HCT116 (cell line): ENCODE data around the gene SIAE. TPM values are rescaled to one million over a fixed set of nuclear protein-coding genes. Genes with fewer than 3 reads are reported as not detected.
A peak's percentile ranks its signal among the peaks of the same experiment; 100 is the strongest.

Experiments used
- ATAC-seq: fragments of 200-7000 bp; cut with Tn5 transposase; 2 replicates; pipeline ENCODE4 v1.9.1; 2020; ENCODE audit warnings: mild to moderate bottlenecking, moderate library complexity
- BruUV-seq: library from RNA; stranded (reverse); fragments of 400-500 nt; replicated peaks from 2 replicates; lab custom pipeline; 2021; lab: Mats Ljungman, UMichigan
- CTCF ChIA-PET: fragments of 300-600 bp; sonication (Branson Sonifier 250); formaldehyde crosslinking; loops from one replicate; lab custom pipeline; 2021; ENCODE audit warnings: antibody characterized with exemption; lab: Charles Lee
- POLR2A ChIA-PET: fragments of 300-600, 350-600 bp; sonication (Branson Sonifier 250); formaldehyde crosslinking; loops from one replicate; lab custom pipeline; 2021; ENCODE audit warnings: antibody characterized with exemption; lab: Charles Lee
- RAD21 ChIA-PET, 2 experiments: fragments of 300-600 bp; sonication (Branson Sonifier 250); formaldehyde crosslinking; loops; one replicate each; lab custom pipeline; 2023; ENCODE audit warnings: low total read pairs in 2 of 2; ENCODE audit not compliant: uncharacterized antibody in 2 of 2, unreplicated experiment in 2 of 2, low non-redundant PET in 1 of 2; lab: Charles Lee
- DNase-seq: peaks from one replicate; pipeline ENCODE4 v3.0.0-alpha.2; 2010; ENCODE audit warnings: low read depth, low spot score
- H2AFZ ChIP-seq: fragments of 200-600 bp; shearing (Covaris generic), sonication (generic); 2 replicates; pipeline ENCODE4 v1.6.1; 2017; ENCODE audit warnings: low read depth, mixed run types, mixed read lengths, antibody characterized with exemption, low read length; ENCODE audit not compliant: poor library complexity, severe bottlenecking
- H3K27ac ChIP-seq: 2 replicates; pipeline ENCODE4 v1.5.1; 2012; ENCODE audit warnings: low read depth, low read length
- H3K27me3 ChIP-seq: fragments of 200-600 bp; sonication (generic); 2 replicates; pipeline ENCODE4 v1.6.1; 2016; ENCODE audit warnings: mixed run types, low read length, mixed read lengths; ENCODE audit not compliant: insufficient read depth
- H3K36me3 ChIP-seq, 2 experiments: fragments of 200-500 bp in 1 of 2; fragments of 200-600 bp in 1 of 2; sonication (Bioruptor generic) in 1 of 2; sonication (generic) in 1 of 2; 2 replicates each; pipeline versions ENCODE4 v1.5.1 to v1.6.1; 2014 to 2016; ENCODE audit warnings: low read length in 2 of 2, inconsistent platforms in 1 of 2, mixed read lengths in 1 of 2, mixed run types in 1 of 2; ENCODE audit not compliant: insufficient read depth in 2 of 2, control insufficient read depth in 1 of 2
- H3K4me1 ChIP-seq, 2 experiments: fragments of 200-600 bp in 1 of 2; sonication (generic) in 1 of 2; 2 replicates each; pipeline versions ENCODE4 v1.5.1 to v1.6.1; 2012 to 2017; ENCODE audit warnings: low read length in 2 of 2, inconsistent platforms in 1 of 2, mild to moderate bottlenecking in 1 of 2, mixed read lengths in 1 of 2, mixed run types in 1 of 2, moderate library complexity in 1 of 2; ENCODE audit not compliant: insufficient read depth in 2 of 2, control insufficient read depth in 1 of 2
- H3K4me2 ChIP-seq: fragments of 200-600 bp; sonication (generic); 2 replicates; pipeline ENCODE4 v1.6.1; 2017; ENCODE audit warnings: mixed run types, low read length, mixed read lengths
- H3K4me3 ChIP-seq, 2 experiments: fragments of 200-600 bp in 1 of 2; sonication (generic) in 1 of 2; replicated peaks in 1 of 2; 2 replicates each; pipeline ENCODE4 v1.5.1; 2011 to 2016; ENCODE audit warnings: low read length in 2 of 2, control low read depth in 1 of 2, low read depth in 1 of 2, mild to moderate bottlenecking in 1 of 2, mixed read lengths in 1 of 2, mixed run types in 1 of 2
- H3K79me2 ChIP-seq: fragments of 200-600 bp; sonication (generic); 2 replicates; pipeline ENCODE4 v1.6.1; 2017; ENCODE audit warnings: mild to moderate bottlenecking, mixed run types, low read length, moderate library complexity, mixed read lengths; ENCODE audit not compliant: insufficient read depth
- H3K9ac ChIP-seq: fragments of 200-600 bp; sonication (generic); 2 replicates; pipeline ENCODE4 v1.6.1; 2016; ENCODE audit warnings: low read length, mixed read lengths
- H3K9me2 ChIP-seq: fragments of 200-600 bp; sonication (generic), shearing (Covaris generic); 2 replicates; pipeline ENCODE4 v1.6.1; 2017; ENCODE audit warnings: mixed run types, mild to moderate bottlenecking, moderate library complexity; ENCODE audit not compliant: insufficient read depth
- H3K9me3 ChIP-seq, 2 experiments: fragments of 200-500 bp in 1 of 2; fragments of 200-600 bp in 1 of 2; sonication (Bioruptor generic) in 1 of 2; sonication (generic) in 1 of 2; 2 replicates each; pipeline ENCODE4 v1.6.1; 2014 to 2017; ENCODE audit warnings: low read length in 2 of 2, mixed read lengths in 2 of 2, inconsistent platforms in 1 of 2, low read depth in 1 of 2, mild to moderate bottlenecking in 1 of 2, mixed run types in 1 of 2, moderate library complexity in 1 of 2; ENCODE audit not compliant: control insufficient read depth in 1 of 2, insufficient read depth in 1 of 2
- H4K20me1 ChIP-seq: fragments of 200-600 bp; sonication (generic), shearing (Covaris generic); 2 replicates; pipeline ENCODE4 v1.6.1; 2017; ENCODE audit warnings: mixed run types, mild to moderate bottlenecking, moderate library complexity; ENCODE audit not compliant: insufficient read depth
- CBX3 ChIP-seq: IDR thresholded peaks from 2 replicates; pipeline ENCODE4 v1.6.1; 2012; ENCODE audit warnings: low read depth
- CEBPB ChIP-seq: IDR thresholded peaks from 2 replicates; pipeline ENCODE4 v1.6.1; 2012; ENCODE audit warnings: low read depth
- CTCF ChIP-seq, 3 experiments: fragments of 200-600 bp in 1 of 3; sonication (generic) in 1 of 3; IDR thresholded peaks in 2 of 3; conservative IDR thresholded peaks in 1 of 3; 2 replicates each; pipeline ENCODE4 v1.5.1; 2012 to 2017; ENCODE audit warnings: low read depth in 2 of 3, low read length in 2 of 3, antibody characterized with exemption in 1 of 3, borderline replicate concordance in 1 of 3, control low read depth in 1 of 3, mild to moderate bottlenecking in 1 of 3, mixed read lengths in 1 of 3, mixed run types in 1 of 3, moderate library complexity in 1 of 3; ENCODE audit not compliant: insufficient read depth in 1 of 3
- EGR1 ChIP-seq: IDR thresholded peaks from 2 replicates; pipeline ENCODE4 v1.6.1; 2012; ENCODE audit warnings: low read depth
- EZH2 ChIP-seq: fragments of 200-600 bp; sonication (generic); IDR thresholded peaks from 2 replicates; pipeline ENCODE4 v1.6.1; 2017; ENCODE audit warnings: antibody characterized with exemption, mixed run types
- FOSL1 ChIP-seq: IDR thresholded peaks from 2 replicates; pipeline ENCODE4 v1.6.1; 2012; ENCODE audit warnings: low read depth
- MAX ChIP-seq: IDR thresholded peaks from 2 replicates; pipeline ENCODE4 v1.6.1; 2012
- POLR2A ChIP-seq: IDR thresholded peaks from 2 replicates; pipeline ENCODE4 v1.7.0; 2011; ENCODE audit warnings: borderline replicate concordance; ENCODE audit not compliant: insufficient read depth, insufficient read length; ENCODE audit errors: extremely low read depth
- POLR2AphosphoS5 ChIP-seq: IDR thresholded peaks from 2 replicates; pipeline ENCODE4 v1.6.1; 2011; ENCODE audit warnings: mild to moderate bottlenecking, low read depth, low read length, moderate library complexity
- REST ChIP-seq: IDR thresholded peaks from 2 replicates; pipeline ENCODE4 v1.6.1; 2012; ENCODE audit warnings: low read depth
- SIN3A ChIP-seq: IDR thresholded peaks from 2 replicates; pipeline ENCODE4 v1.6.1; 2012; ENCODE audit warnings: low read depth
- SRF ChIP-seq: IDR thresholded peaks from 2 replicates; pipeline ENCODE4 v1.6.1; 2012; ENCODE audit warnings: low read depth
- TCF7L2 ChIP-seq: IDR thresholded peaks from 2 replicates; pipeline ENCODE4 v1.7.0; 2011; ENCODE audit warnings: borderline replicate concordance, inconsistent platforms; ENCODE audit not compliant: insufficient read depth, insufficient read length; ENCODE audit errors: extremely low read depth
- YY1 ChIP-seq: IDR thresholded peaks from 2 replicates; pipeline ENCODE4 v1.6.1; 2011; ENCODE audit warnings: low read length, low read depth, moderate library complexity, mild to moderate bottlenecking; ENCODE audit not compliant: insufficient replicate concordance; ENCODE audit errors: extremely low read depth
- ZFX ChIP-seq: fragments of 450-650 bp; IDR thresholded peaks from 2 replicates; pipeline ENCODE4 v1.6.1; 2017
- intact Hi-C: fragments of 100-400 bp; cut with micrococcal nuclease; formaldehyde crosslinking; loops from 2 replicates; pipeline ENCODE4 v1.10.0; 2022
- total RNA-seq: library from RNA; stranded (reverse); gene quantifications from one replicate; pipeline ENCODE4 v1.2.1, GENCODE V29; 2021; ENCODE audit not compliant: unreplicated experiment

The SIAE gene
- total RNA-seq, 1 experiment from 2014 or later: 39.2 TPM

DNA sequence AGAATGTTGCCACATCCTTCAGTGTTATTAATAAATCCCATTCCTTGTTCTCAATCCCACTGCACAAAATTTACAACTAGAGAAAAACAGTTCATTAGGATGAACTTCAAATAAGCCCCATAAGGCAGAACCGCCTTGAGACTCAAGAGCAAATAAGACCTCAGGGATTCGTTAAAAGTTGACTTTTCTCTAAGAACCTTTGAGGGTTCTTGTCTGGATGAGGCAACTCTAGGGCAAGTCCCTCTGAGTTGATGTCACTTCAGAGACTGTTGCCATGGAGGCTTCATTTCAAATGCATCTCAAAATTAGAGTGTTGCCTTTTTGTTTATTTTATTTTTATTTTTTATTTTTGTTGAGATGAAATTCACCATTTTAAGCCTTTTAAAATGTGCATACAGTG is 82.1 kb downstream of the SIAE start:
- no peaks in the 10 kb centered on the region for H3K9me3 ChIP-seq

GRCh38 chr11:124586238-124586860 is 87.2 kb downstream of the SIAE start:
- intact Hi-C loops: loop anchor here (1.0 to 5.0 kb wide), 2 partner anchors 171 to 514 kb away; no protein-coding TSS in a partner anchor
- POLR2A ChIA-PET: no interaction called here
- H3K9me2 ChIP-seq: no peaks in the 10 kb centered on the region
- no peak overlapping the region for H3K9ac ChIP-seq
- H3K79me2 ChIP-seq: no peaks in the 10 kb centered on the region
- no peak overlapping the region for H3K4me3 ChIP-seq
- no peaks in the 10 kb centered on the region for H3K36me3 ChIP-seq
- no peaks in the 10 kb centered on the region for H4K20me1 ChIP-seq
- peaks cover 64% of the 10 kb centered on the region for H3K27me3 ChIP-seq
- DNase-seq: peak; percentile 44
- CTCF ChIA-PET: interaction anchor here (1.0 to 2.9 kb wide), 2 partner anchors 34 to 170 kb away, joined by 3 to 14 read pairs; no protein-coding TSS in a partner anchor
- ATAC-seq: peak; percentile 79
- no peak overlapping the region for H3K4me2 ChIP-seq
- RAD21 ChIA-PET: no interaction called here
- H3K9me3 ChIP-seq: no peaks in the 10 kb centered on the region
- no peak overlapping the region for H3K27ac ChIP-seq
- BruUV-seq: no TSS peak
- H3K4me1 ChIP-seq: no peaks in the 10 kb centered on the region
- H2AFZ ChIP-seq: no peak overlapping the region
- TF ChIP-seq EGR1 (no peak), CBX3 (no peak), REST (no peak), SIN3A (no peak), CTCF (IDR thresholded peaks at IDR 0.05 in 2 of 3, conservative IDR thresholded peaks at IDR 0.05 in 1 of 3; ENCODE audit: borderline replicate concordance in 1 of 3, insufficient read depth in 1 of 3, low read depth in 2 of 3, low read length in 2 of 3) (peak; percentile 63 to 71 (median 66)), CEBPB (no peak), YY1 (no peak), EZH2 (no peak), MAX (no peak)

More for the DNA sequence above, 82.1 kb downstream of the SIAE start:
- ATAC-seq: no peak
- DNase-seq: no peak
- Histone ChIP-seq H3K9me2 (no peaks in the 10 kb centered on the region), H3K27me3 (peaks cover 62% of the 10 kb centered on the region), H2AFZ (no peak overlapping the region), H3K4me3 (no peak overlapping the region), H3K36me3 (no peaks in the 10 kb centered on the region), H3K27ac (no peak overlapping the region), H4K20me1 (no peaks in the 10 kb centered on the region), H3K79me2 (no peaks in the 10 kb centered on the region), H3K9ac (no peak overlapping the region), H3K4me2 (no peak overlapping the region), H3K4me1 (no peaks in the 10 kb centered on the region)
- ChIA-PET CTCF (no interaction called here), RAD21 (no interaction called here), POLR2A (no interaction called here)
- intact Hi-C loops: no loop called here
- TF ChIP-seq SIN3A (no peak), ZFX (no peak), YY1 (no peak), EGR1 (no peak), FOSL1 (no peak), TCF7L2 (no peak), SRF (no peak), MAX (no peak), POLR2AphosphoS5 (no peak), POLR2A (no peak)
- BruUV-seq: no TSS peak
